Measurements from ENCODE around the gene PTPRU.

Gene PTPRU

GRCh38 chr1:29256979-29257804 is 20.9 kb downstream of the PTPRU start:
- intact Hi-C loops (cut with DNase I) = no loop called here
- DNase-seq = peak in 6 of 42 donors; percentile 9 to 54 (median 26)

GRCh38 chr1:29258189-29258975 is 22.1 kb downstream of the PTPRU start:
- intact Hi-C loops (cut with DNase I) = no loop called here
- no peak for DNase-seq

GRCh38 chr1:29258976-29259801 is 22.9 kb downstream of the PTPRU start:
- DNase-seq = no peak
- intact Hi-C loops (cut with DNase I) = no loop called here

- intact Hi-C loops (cut with DNase I) = no loop called here
Measured at GRCh38 chr1:29259802-29260441, 23.6 kb downstream of the PTPRU start.

GRCh38 chr1:29260531-29260930 is 24.2 kb downstream of the PTPRU start:
- intact Hi-C loops (cut with DNase I) = no loop called here
- DNase-seq = no peak

More at GRCh38 chr1:29259802-29260441, 23.6 kb downstream of the PTPRU start:
- peak in 27 of 42 donors; percentile 17 to 67 (median 35) for DNase-seq

GRCh38 chr1:29264773-29265389 is 28.6 kb downstream of the PTPRU start:
- intact Hi-C loops (cut with DNase I) = no loop called here
- DNase-seq = no peak

GRCh38 chr1:29266912-29267311 is 30.6 kb downstream of the PTPRU start:
- intact Hi-C loops (cut with DNase I) = no loop called here
- DNase-seq = no peak

GRCh38 chr1:29267321-29268070 is 31.2 kb downstream of the PTPRU start:
- DNase-seq = no peak
- intact Hi-C loops (cut with DNase I) = no loop called here

GRCh38 chr1:29269382-29269781 is 33.1 kb downstream of the PTPRU start:
- peak in 41 of 42 donors; percentile 20 to 86 (median 66) for DNase-seq
- intact Hi-C loops (cut with DNase I) = no loop called here

- intact Hi-C loops (cut with DNase I) = no loop called here
- DNase-seq = no peak
Measured at GRCh38 chr1:29270929-29271521, 34.7 kb downstream of the PTPRU start.

- DNase-seq = peak in 2 of 42 donors; percentile 16 to 22
- intact Hi-C loops (cut with DNase I) = no loop called here
Measured at GRCh38 chr1:29271724-29272123, 35.4 kb downstream of the PTPRU start.

- DNase-seq = peak in 2 of 42 donors; percentile 9 to 11
- intact Hi-C loops (cut with DNase I) = no loop called here
Measured at GRCh38 chr1:29272147-29272907, 36.0 kb downstream of the PTPRU start.

GRCh38 chr1:29275435-29275834 is 39.1 kb downstream of the PTPRU start:
- intact Hi-C loops (cut with DNase I) = no loop called here

GRCh38 chr1:29278124-29278523 is 41.8 kb downstream of the PTPRU start:
- intact Hi-C loops (cut with DNase I) = no loop called here
- peak in 1 of 42 donors; percentile 1 for DNase-seq

More at GRCh38 chr1:29275435-29275834, 39.1 kb downstream of the PTPRU start:
- DNase-seq = peak in 2 of 42 donors; percentile 4 to 12

- intact Hi-C loops (cut with DNase I) = no loop called here
- DNase-seq = peak in 4 of 42 donors; percentile 8 to 14 (median 12)
Measured at GRCh38 chr1:29279406-29279805, 43.1 kb downstream of the PTPRU start.

- DNase-seq = peak in 4 of 42 donors; percentile 6 to 18 (median 10)
- intact Hi-C loops (cut with DNase I) = no loop called here
Measured at GRCh38 chr1:29279951-29280391, 43.6 kb downstream of the PTPRU start.

Data from head of caudate nucleus (tissue), 42 donors.